B cell (primary cell): Measurements from ENCODE around the gene OR4N2.
"Not testable (repeated sequence)": the region's sequence is repeated elsewhere in the genome, so short reads cannot be mapped to it uniquely, and the experiment has no call there.

Experiments used
- EZH2 ChIP-seq: IDR thresholded peaks from 2 replicates; pipeline ENCODE4 v1.6.1; 2012; ENCODE audit warnings: borderline replicate concordance, low read depth, mild to moderate bottlenecking, moderate library complexity, low read length; ENCODE audit not compliant: insufficient read depth, poor library complexity, severe bottlenecking
- TF ChIP-seq, protein P1 (sequence below): fragments of 200-600 bp; IDR thresholded peaks from one replicate; pipeline ENCODE4 v1.8.0; 2022; ENCODE audit warnings: antibody characterized with exemption, mild to moderate bottlenecking

DNA sequence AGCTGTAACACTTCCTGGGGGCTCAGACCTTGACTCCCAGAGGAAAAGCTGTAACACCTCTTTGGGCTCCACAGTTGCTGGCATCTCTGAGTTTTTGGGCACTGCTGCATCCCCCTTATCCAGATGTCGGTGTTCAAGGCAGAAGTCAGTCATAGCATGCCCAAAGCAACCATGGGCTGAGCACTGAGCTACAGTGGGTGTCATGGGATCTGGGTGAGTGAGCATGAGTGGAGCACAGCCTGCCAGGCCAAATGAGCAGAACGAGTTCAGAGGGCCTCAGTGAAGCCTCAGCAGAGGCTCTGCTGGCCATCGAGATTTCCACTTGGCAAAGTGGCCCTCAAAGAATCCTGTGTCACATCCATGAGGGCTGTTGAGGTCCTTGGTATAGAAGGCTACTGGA lies 32.1 kb upstream of the OR4N2 start:
- TF ChIP-seq, protein P1, sequence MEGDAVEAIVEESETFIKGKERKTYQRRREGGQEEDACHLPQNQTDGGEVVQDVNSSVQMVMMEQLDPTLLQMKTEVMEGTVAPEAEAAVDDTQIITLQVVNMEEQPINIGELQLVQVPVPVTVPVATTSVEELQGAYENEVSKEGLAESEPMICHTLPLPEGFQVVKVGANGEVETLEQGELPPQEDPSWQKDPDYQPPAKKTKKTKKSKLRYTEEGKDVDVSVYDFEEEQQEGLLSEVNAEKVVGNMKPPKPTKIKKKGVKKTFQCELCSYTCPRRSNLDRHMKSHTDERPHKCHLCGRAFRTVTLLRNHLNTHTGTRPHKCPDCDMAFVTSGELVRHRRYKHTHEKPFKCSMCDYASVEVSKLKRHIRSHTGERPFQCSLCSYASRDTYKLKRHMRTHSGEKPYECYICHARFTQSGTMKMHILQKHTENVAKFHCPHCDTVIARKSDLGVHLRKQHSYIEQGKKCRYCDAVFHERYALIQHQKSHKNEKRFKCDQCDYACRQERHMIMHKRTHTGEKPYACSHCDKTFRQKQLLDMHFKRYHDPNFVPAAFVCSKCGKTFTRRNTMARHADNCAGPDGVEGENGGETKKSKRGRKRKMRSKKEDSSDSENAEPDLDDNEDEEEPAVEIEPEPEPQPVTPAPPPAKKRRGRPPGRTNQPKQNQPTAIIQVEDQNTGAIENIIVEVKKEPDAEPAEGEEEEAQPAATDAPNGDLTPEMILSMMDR: not testable (repeated sequence)
- TF ChIP-seq EZH2: not testable (repeated sequence)
